ENCODE results near the gene CYLC2.

The CYLC2 gene

GRCh38 chr9:102995033-102995432, at the start of gene CYLC2:
TSS of gene CYLC2 (plus strand) at chr9:102995333. CDS start at chr9:102995381, 48 bp downstream.
- Histone ChIP-seq H3K27me3 (ENCODE audit: control insufficient read depth, insufficient read depth, low read length) (no peaks in the 10 kb centered on the region), H3K9me3 (ENCODE audit: control insufficient read depth, insufficient read depth, low read length) (no peaks in the 10 kb centered on the region)

DNA sequence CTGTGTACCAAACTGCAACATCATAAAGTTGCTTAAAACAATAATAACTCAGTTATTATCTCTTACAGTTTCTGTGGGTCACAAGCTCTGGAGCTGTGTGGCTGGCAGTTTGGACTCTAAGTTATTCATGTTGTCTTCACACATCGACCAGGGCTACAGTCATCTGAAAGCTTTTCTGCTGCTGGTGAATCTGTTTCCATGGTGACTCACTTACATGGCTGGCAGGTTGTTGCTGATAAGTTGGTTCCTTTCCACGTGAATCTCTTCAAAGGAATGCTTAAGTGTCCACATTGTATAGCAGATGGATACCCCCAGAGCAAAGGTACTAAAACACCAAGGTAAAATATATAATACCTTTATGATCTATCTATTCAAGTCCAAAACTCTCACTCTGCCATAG, 44.8 kb upstream of the CYLC2 start:
- H3K4me3 ChIP-seq (ENCODE audit: low read depth, low read length) = no peak overlapping the region
- no peaks in the 10 kb centered on the region for H3K36me3 ChIP-seq (ENCODE audit: control insufficient read depth, insufficient read depth, low read length)
- H3K9ac ChIP-seq (ENCODE audit: low read depth, low read length) = no peak overlapping the region
- H3K27me3 ChIP-seq (ENCODE audit: control insufficient read depth, insufficient read depth, low read length) = no peaks in the 10 kb centered on the region
- H3K9me3 ChIP-seq (ENCODE audit: control insufficient read depth, insufficient read depth, low read length) = peaks cover 3% of the 10 kb centered on the region; the same call in 1 of the 2 replicates
- H3K4me1 ChIP-seq (ENCODE audit: control insufficient read depth, insufficient read depth, low read length) = no peaks in the 10 kb centered on the region
- H3K27ac ChIP-seq (ENCODE audit: low read depth, low read length) = no peak overlapping the region

More at GRCh38 chr9:102995033-102995432, at the start of gene CYLC2:
- Histone ChIP-seq H3K9ac (ENCODE audit: low read depth, low read length) (no peak within 1 kb of the TSS), H3K36me3 (ENCODE audit: control insufficient read depth, insufficient read depth, low read length) (no peaks in the 10 kb centered on the region), H3K27ac (ENCODE audit: low read depth, low read length) (no peak within 1 kb of the TSS), H3K4me1 (ENCODE audit: control insufficient read depth, insufficient read depth, low read length) (no peaks in the 10 kb centered on the region), H3K4me3 (ENCODE audit: low read depth, low read length) (no peak within 1 kb of the TSS)

- H3K9me3 ChIP-seq (ENCODE audit: control insufficient read depth, insufficient read depth, low read length) = peaks cover 3% of the 10 kb centered on the region
- H3K27me3 ChIP-seq (ENCODE audit: control insufficient read depth, insufficient read depth, low read length) = no peaks in the 10 kb centered on the region
- no peak overlapping the region for H3K9ac ChIP-seq (ENCODE audit: low read depth, low read length)
- no peak overlapping the region for H3K4me3 ChIP-seq (ENCODE audit: low read depth, low read length)
- H3K36me3 ChIP-seq (ENCODE audit: control insufficient read depth, insufficient read depth, low read length) = no peaks in the 10 kb centered on the region
- no peaks in the 10 kb centered on the region for H3K4me1 ChIP-seq (ENCODE audit: control insufficient read depth, insufficient read depth, low read length)
- H3K27ac ChIP-seq (ENCODE audit: low read depth, low read length) = no peak overlapping the region
These were observed 28.1 kb upstream of the CYLC2 start for GRCh38 chr9:102966999-102967398.

DNA sequence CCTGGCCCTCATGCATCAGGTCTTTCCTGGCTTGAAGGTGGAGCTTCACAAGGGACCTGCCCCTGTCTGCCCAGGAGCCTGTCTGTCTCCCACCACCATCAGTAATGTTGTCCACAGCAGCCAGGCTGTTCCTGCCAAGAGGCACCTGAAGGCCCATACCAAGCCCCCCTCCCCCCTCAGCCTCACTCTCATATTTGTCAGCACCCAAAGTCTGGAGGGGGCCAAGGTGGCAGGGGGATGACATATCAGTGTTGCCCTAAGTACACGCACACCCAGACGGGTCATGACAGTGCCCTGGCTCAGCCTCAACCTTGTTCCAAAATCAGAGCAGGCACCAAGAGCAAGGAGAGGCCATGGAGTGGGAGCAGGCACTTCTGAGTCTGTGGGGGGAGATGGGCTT, 27.2 kb upstream of the CYLC2 start:
- H3K4me3 ChIP-seq (ENCODE audit: low read depth, low read length) = no peak overlapping the region
- H3K36me3 ChIP-seq (ENCODE audit: control insufficient read depth, insufficient read depth, low read length) = no peaks in the 10 kb centered on the region
- H3K4me1 ChIP-seq (ENCODE audit: control insufficient read depth, insufficient read depth, low read length) = no peaks in the 10 kb centered on the region
- H3K27ac ChIP-seq (ENCODE audit: low read depth, low read length) = no peak overlapping the region
- H3K9ac ChIP-seq (ENCODE audit: low read depth, low read length) = no peak overlapping the region
- peaks cover 3% of the 10 kb centered on the region for H3K9me3 ChIP-seq (ENCODE audit: control insufficient read depth, insufficient read depth, low read length)
- H3K27me3 ChIP-seq (ENCODE audit: control insufficient read depth, insufficient read depth, low read length) = no peaks in the 10 kb centered on the region

GRCh38 chr9:102972780-102973179, 22.4 kb upstream of the CYLC2 start:
- Histone ChIP-seq H3K4me3 (ENCODE audit: low read depth, low read length) (no peak overlapping the region), H3K9ac (ENCODE audit: low read depth, low read length) (no peak overlapping the region)

DNA sequence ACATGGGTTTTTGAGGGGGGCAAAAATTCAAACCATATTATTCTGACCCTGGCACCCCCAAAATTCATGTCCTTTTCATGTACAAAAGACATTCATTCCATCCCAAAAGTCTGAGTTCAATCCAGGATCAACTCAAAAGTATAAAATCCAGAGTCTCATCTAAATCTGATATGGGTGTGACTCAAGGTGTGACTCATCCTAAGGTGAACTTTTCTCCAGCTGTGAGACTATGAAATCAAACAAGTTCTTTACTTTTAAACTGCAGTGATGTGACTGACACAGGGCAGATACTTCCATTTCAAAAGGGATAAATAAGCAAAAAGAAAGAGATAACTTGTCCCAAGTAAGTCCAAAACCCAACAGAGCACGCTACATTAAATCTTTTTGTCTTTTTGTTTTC, 20.6 kb upstream of the CYLC2 start:
- H3K4me3 ChIP-seq (ENCODE audit: low read depth, low read length) = no peak overlapping the region

More at GRCh38 chr9:102972780-102973179, 22.4 kb upstream of the CYLC2 start:
- Histone ChIP-seq H3K27ac (ENCODE audit: low read depth, low read length) (no peak overlapping the region), H3K9me3 (ENCODE audit: control insufficient read depth, insufficient read depth, low read length) (peaks cover 1% of the 10 kb centered on the region; the same call in 1 of the 2 replicates), H3K36me3 (ENCODE audit: control insufficient read depth, insufficient read depth, low read length) (no peaks in the 10 kb centered on the region), H3K4me1 (ENCODE audit: control insufficient read depth, insufficient read depth, low read length) (no peaks in the 10 kb centered on the region), H3K27me3 (ENCODE audit: control insufficient read depth, insufficient read depth, low read length) (no peaks in the 10 kb centered on the region)

GRCh38 chr9:102975251-102975650, 19.9 kb upstream of the CYLC2 start:
- no peak overlapping the region for H3K4me3 ChIP-seq (ENCODE audit: low read depth, low read length)
- no peaks in the 10 kb centered on the region for H3K36me3 ChIP-seq (ENCODE audit: control insufficient read depth, insufficient read depth, low read length)

More for the DNA sequence above, 20.6 kb upstream of the CYLC2 start:
- Histone ChIP-seq H3K9ac (ENCODE audit: low read depth, low read length) (no peak overlapping the region), H3K27me3 (ENCODE audit: control insufficient read depth, insufficient read depth, low read length) (no peaks in the 10 kb centered on the region), H3K36me3 (ENCODE audit: control insufficient read depth, insufficient read depth, low read length) (no peaks in the 10 kb centered on the region), H3K27ac (ENCODE audit: low read depth, low read length) (no peak overlapping the region), H3K4me1 (ENCODE audit: control insufficient read depth, insufficient read depth, low read length) (no peaks in the 10 kb centered on the region), H3K9me3 (ENCODE audit: control insufficient read depth, insufficient read depth, low read length) (no peaks in the 10 kb centered on the region; the same call in 1 of the 2 replicates)

DNA sequence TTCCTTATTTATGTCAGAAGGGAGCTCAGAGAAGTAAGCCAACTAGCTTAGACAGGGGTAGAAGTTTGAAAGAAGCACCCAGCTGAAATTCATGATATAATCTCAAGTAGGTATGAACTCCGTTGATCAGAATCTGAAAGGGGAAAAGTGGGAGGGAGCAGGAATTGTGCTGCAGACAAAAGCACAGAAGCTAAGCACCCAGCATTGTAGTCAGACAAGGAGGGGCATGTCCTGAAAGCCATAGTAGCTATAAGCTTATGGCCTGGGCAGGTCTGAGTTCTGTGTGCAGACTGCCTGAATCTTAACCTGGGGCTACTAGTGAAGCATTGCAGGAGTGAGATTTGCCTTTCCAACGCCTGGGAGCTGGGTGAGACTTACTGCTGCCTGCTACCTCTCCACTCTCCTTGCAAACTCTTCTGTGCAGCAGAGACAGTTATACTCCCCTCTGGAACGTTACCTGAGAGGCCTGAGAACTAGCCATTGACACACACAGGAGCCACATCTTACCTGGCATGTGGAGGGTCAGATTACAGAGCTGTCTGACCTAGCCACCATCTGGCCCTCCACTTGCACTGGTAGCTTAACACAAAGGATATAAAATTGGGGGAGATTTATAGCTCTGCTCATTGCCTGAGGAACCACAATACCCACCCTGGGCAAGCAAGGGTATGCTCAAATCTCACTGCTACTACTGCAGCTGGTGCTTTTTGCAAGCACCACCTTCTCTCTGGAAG, 9.8 kb upstream of the CYLC2 start:
- Histone ChIP-seq H3K36me3 (ENCODE audit: control insufficient read depth, insufficient read depth, low read length) (no peaks in the 10 kb centered on the region), H3K4me3 (ENCODE audit: low read depth, low read length) (no peak overlapping the region), H3K4me1 (ENCODE audit: control insufficient read depth, insufficient read depth, low read length) (peaks cover 9% of the 10 kb centered on the region; the same call in 1 of the 2 replicates), H3K9me3 (ENCODE audit: control insufficient read depth, insufficient read depth, low read length) (no peaks in the 10 kb centered on the region), H3K9ac (ENCODE audit: low read depth, low read length) (no peak overlapping the region), H3K27me3 (ENCODE audit: control insufficient read depth, insufficient read depth, low read length) (no peaks in the 10 kb centered on the region), H3K27ac (ENCODE audit: low read depth, low read length) (no peak overlapping the region)

More at GRCh38 chr9:102975251-102975650, 19.9 kb upstream of the CYLC2 start:
- Histone ChIP-seq H3K27me3 (ENCODE audit: control insufficient read depth, insufficient read depth, low read length) (no peaks in the 10 kb centered on the region), H3K9ac (ENCODE audit: low read depth, low read length) (no peak overlapping the region), H3K27ac (ENCODE audit: low read depth, low read length) (no peak overlapping the region), H3K4me1 (ENCODE audit: control insufficient read depth, insufficient read depth, low read length) (no peaks in the 10 kb centered on the region), H3K9me3 (ENCODE audit: control insufficient read depth, insufficient read depth, low read length) (no peaks in the 10 kb centered on the region; the same call in 1 of the 2 replicates)

DNA sequence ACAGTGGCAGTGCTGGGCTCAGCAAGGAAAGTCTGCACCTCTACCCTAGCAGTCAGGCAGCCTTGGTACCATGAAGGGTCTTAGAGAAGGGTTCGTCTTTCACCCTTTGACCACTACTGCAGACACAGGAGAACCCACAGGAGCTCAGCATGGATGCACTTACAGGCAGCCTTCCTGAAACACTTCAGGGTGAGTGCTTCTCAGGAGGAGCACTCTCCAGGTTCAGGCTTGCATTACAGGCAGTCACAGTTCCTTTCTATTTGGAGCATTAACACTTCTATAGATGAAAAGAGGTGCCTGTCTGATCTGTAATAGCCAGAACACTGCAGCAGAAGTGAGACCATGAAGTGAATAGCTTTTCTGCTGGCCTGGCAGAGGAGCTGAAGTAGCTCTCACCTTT, 8.7 kb upstream of the CYLC2 start:
- Histone ChIP-seq H3K4me3 (ENCODE audit: low read depth, low read length) (no peak overlapping the region), H3K4me1 (ENCODE audit: control insufficient read depth, insufficient read depth, low read length) (peaks cover 9% of the 10 kb centered on the region; the same call in 1 of the 2 replicates), H3K27me3 (ENCODE audit: control insufficient read depth, insufficient read depth, low read length) (no peaks in the 10 kb centered on the region), H3K9ac (ENCODE audit: low read depth, low read length) (no peak overlapping the region), H3K9me3 (ENCODE audit: control insufficient read depth, insufficient read depth, low read length) (no peaks in the 10 kb centered on the region), H3K36me3 (ENCODE audit: control insufficient read depth, insufficient read depth, low read length) (no peaks in the 10 kb centered on the region), H3K27ac (ENCODE audit: low read depth, low read length) (no peak overlapping the region)

GRCh38 chr9:103003689-103004088, 8.6 kb downstream of the CYLC2 start:
- Histone ChIP-seq H3K27me3 (ENCODE audit: control insufficient read depth, insufficient read depth, low read length) (no peaks in the 10 kb centered on the region), H3K36me3 (ENCODE audit: control insufficient read depth, insufficient read depth, low read length) (no peaks in the 10 kb centered on the region)

DNA sequence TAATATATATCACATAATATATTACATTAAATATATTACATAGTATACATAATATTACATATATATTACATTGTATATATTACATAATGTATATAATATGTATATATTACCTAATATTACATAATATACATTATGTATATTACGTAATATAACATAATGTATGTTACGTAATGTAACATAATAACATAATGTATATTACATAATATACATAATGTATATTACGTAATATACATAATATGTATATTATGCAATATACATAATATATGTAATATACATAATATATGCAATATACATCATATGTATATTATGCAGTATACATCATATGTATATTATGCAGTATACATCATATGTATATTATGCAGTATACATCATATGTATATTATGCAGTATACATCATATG, 19.1 kb downstream of the CYLC2 start:
- Histone ChIP-seq H3K4me3 (ENCODE audit: low read depth, low read length) (no peak overlapping the region), H3K9me3 (ENCODE audit: control insufficient read depth, insufficient read depth, low read length) (no peaks in the 10 kb centered on the region), H3K9ac (ENCODE audit: low read depth, low read length) (no peak overlapping the region), H3K36me3 (ENCODE audit: control insufficient read depth, insufficient read depth, low read length) (no peaks in the 10 kb centered on the region), H3K27ac (ENCODE audit: low read depth, low read length) (no peak overlapping the region), H3K4me1 (ENCODE audit: control insufficient read depth, insufficient read depth, low read length) (no peaks in the 10 kb centered on the region), H3K27me3 (ENCODE audit: control insufficient read depth, insufficient read depth, low read length) (no peaks in the 10 kb centered on the region)

More at GRCh38 chr9:103003689-103004088, 8.6 kb downstream of the CYLC2 start:
- no peak overlapping the region for H3K9ac ChIP-seq (ENCODE audit: low read depth, low read length)
- no peak overlapping the region for H3K4me3 ChIP-seq (ENCODE audit: low read depth, low read length)
- no peak overlapping the region for H3K27ac ChIP-seq (ENCODE audit: low read depth, low read length)
- no peaks in the 10 kb centered on the region for H3K4me1 ChIP-seq (ENCODE audit: control insufficient read depth, insufficient read depth, low read length)
- H3K9me3 ChIP-seq (ENCODE audit: control insufficient read depth, insufficient read depth, low read length) = no peaks in the 10 kb centered on the region
